ENCODE data around the gene POU3F1.
"Not testable (repeated sequence)": the region's sequence is repeated elsewhere in the genome, so short reads cannot be mapped to it uniquely, and the experiment has no call there.

The POU3F1 gene

DNA sequence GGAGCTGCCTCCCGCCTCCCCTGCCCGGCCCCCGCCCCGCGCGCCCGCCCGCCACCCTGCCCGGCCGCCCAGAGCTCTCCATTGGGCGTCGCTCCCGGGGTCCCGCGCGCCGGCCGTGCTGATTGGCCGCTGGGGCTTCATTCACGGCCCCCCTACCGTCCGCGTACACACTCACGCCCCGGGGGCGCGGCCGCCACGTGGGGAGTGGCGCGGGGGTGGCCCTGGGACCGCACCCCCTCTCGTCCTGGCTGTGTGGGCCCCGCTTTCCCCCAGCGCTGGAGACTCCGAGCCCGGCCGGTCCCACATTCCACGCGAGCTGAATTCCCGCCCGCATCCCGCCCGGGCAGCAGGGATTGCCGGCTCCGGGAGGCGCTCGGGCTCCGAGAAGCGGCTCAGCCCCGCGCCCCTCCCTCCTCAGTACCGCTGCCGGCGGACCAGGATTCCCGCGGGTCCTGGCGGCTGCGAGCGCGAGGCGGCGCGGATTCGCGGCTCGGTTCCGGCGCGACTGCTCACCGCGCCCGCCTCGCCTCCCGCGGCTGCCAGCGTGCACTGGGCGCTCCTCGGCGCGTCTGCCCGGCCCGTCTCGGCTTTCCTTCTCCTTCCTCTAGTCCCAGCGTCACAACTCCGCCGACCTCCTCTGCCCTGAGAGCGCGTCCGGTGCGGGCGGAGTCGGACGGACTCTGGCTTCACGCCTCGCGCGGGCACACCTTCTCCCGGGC is 450 bp upstream of the POU3F1 start:
- DNase-seq: peak; percentile 95

DNA sequence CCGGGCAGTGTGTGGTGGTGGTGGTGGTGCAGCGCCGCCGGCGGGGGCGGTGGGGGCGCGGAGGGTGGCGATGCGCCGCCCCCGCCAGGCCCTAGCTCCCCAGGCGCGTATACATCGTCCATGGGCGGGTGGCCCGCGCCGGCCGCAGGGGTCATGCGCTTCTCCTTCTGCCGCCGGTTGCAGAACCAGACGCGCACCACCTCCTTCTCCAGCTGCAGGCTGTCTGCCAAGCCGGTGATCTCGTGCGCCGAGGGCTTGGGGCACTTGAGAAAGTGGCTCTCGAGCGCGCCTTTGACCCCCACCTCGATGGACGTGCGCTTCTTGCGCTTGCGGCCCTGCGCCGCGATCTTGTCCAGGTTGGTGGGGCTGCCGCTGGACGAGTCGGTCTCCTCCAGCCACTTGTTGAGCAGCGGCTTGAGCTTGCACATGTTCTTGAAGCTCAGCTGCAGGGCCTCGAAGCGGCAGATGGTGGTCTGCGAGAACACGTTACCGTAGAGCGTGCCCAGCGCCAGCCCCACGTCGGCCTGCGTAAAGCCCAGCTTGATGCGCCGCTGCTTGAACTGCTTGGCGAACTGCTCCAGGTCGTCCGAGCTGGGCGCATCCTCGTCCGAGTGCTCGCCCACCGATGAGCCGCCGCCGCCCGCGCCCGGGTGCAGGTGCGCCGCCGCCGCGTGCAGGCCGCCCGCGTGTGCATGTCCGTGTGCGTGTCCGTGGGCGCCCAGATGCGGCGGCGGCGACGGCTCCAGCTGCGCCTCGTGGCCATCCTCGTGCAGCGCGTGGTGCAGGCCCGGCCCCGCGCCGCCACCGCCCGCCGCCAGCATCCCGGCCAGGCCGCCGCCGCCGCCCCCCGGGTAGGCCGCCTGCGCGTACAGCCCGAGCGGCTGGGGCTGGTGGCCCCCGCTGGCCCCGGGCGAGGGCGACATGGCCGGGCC is 926 bp downstream of the POU3F1 start:
- peak; percentile 81 for DNase-seq

DNA sequence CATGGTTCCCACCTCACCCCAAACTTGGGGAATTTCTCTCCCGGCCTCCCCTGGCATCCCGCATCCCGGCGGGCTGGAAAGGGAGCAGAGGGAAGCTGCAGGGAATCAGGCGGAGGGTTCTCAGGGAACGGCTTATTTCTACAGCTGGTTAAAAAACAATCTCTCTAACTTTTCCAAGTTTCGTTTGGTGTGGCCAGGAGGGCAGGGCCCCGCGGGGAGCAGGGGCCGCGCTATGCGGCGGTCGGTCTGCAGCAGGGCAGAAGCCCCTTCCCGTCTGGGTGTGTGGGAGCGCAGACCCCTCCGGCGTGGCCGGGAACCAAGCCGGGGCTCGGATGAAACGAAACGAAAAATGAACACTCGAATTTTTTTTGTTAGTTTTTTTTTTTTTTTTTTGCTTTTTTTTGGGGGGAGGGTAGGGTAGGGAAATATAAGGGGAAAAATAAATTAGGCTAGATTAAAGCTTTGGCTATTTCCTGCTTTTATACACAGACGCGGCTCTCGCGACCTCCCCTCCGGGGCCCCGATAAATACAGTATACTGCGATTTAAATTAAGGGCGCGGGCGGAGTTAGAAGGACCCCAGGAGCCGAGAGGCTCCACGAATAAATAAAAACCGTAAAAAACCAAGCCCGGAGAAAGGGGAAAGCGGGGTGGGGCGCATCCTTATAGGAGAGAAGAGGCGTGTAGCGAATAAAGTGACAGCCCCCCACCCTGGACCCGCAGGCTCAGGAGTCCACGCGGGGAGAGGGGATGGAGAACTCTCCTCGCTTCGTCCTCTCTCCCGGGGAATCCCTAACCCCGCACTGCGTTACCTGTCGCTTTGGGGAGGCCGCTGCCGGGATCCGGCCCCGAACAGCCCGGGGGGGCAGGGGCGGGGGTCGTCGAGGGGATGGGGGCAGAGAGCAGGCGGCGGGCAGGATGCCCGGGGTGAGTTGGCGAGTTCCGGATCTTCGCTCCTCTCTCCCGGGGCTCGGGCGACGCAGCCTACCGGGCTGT is 2.1 kb downstream of the POU3F1 start:
- DNase-seq: peak; percentile 43

DNA sequence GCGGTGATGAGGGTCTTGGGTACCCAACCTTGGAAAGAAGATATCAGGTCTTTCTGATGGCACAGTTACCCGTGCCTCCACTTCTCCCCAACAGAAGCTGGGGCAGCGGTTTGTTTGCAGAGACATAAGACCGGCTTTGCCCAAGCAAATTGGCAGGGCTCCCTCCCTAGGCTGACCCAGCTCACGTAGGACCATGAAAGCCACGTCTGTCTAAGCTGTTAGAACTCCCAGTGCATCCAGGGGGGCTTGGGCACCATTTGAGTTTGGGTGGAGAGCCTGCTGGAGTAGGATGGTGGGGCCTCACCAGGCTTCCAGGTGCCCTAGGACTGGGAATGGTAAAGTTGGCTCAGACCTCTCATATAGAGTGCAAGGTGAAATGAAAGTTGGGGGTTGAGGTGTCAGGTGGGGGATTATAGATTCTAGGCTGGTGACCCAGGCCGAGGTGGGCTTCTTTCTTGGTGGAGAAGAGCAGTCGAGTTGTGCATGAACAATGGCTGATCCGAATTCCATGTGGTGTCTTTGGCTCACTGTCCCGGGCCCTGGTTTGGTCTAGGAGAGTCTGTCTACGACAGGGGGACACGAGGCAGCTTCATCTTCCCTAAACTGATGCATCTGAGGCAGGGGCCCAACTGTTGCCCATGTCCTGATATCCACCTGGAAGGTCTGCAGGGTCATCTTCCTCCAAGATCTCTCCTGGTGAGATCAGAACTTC is 3.4 kb downstream of the POU3F1 start:
- DNase-seq: no peak

DNA sequence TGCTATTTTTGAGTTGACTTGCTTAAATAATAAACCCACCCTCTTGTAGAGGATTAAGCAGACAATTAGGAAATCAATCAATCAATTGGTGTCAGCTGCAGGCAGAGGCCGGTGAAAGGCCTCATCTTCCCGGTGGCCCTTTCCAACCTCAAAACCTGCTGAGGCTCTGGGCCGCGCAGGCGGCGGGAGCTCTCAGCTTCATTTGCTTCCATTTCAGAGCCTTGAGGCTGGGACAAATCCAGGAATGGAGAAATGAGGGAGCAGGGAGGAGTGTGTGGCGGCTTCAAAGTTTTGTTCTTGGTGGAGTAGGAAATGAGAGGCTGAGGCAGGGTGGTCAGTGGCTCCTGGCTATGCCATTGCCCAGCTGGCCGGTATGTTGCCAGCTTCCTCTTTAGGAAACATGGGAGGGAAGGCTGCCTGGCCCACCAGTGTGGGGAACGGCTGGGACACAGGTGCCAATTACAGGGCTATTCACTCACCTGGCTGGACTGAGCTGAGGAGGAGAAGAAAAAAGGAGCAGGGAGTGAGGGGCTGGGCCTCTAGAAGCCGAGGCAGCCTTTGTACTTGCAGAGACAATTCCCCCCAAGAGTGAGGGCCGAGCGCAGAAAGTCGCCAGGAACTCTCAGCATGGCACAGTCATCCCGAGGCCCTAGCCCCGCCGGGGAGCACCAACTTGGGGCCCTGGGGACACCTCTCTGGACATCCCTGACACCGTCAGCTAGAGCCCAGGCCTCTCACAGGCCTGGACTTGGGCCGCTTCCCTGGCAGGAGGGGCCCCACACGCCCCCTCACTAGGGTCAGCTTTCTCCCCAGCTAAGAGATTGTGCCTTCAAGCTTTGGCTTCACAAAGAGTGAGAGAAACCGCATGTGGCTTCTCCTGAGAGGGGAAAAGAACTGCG is 4.4 kb downstream of the POU3F1 start:
- DNase-seq: peak; percentile 66

DNA sequence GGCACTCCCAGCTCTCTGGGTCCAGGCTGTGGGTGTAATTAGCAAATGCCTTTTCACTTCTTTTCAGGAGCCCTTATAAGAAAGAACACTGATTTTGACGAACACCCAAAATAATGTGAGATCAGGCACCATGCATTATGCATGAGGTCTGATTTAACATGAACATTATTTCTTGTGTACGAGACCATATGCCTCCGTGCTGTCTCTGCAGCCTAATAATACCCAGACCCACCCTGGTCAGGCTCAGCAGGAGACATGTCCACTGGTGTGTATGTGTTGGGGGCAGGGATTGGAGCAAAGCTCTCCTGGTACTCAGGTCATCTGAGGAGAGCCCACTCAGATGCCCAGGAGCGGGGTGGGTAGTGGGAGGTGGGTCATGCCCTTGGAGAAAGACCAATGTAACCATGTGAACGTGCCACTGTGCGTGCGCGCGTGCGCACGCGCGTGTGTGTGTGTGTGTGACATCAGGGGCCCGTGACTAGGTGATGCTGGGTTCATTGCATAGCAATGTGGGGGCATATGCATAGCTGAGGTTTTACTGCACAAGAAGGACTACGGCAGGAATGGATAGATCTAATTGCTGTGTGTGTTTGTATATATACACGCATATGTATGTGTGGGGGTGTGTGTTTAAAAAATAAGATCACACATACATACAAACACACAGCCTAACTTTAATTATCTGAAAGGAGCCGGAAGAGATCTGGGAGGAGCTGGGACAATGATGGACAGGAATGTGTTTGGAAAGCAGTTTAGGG is 7.1 kb downstream of the POU3F1 start:
- no peak for DNase-seq

DNA sequence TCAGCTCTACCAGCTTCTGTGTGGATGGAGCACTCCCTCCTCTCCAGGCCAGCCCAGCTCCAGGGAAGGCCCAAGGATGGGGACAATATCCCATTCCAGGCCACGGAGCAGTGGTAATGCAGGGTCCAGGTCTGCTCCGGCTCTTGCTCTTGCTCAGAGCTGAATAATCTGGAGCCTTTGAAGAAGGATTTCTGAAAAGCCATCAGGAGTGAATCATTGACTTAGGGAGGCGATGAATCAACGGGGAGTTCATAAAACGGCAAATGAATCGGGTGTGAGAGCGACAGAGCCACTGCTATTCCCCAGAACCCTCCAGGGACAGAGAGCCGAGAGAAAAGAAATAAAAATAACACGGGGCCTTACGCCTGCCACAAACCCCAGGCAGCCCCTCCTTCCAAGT is 7.7 kb downstream of the POU3F1 start:
- no peak for DNase-seq

DNA sequence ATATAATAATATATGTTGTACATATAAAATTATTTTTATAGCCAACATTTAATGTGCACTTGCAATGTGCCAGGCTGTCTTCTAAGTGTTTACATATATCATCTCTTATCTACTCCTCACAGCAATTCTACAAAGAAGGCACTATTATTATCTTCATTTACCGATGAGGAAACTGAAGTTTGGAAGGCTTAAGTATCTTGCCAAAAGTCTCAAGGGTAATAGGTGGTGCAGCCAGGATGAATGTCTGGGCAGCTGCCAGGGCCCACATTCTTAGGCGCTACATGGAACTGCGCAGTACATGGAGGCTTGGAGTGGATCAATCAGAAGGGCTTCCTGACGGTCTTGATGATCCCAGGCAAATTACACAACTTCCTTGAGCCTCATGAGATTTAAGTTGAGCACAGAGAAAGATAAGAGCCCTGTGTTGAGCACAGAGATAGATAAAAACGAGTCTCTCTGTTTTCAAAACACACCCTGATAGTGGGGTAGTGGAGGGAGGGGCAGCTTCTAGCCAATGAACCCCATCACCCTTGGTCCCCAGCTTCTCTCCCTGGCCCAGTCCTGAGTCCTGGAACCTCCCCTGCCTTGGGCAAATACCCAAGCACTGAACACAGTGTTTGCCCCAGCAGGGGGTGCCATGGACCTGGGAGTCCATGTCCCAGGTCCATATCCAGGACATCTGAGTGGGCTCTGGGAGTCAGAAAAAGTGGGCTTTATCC is 9.2 kb downstream of the POU3F1 start:
- peak; percentile 73 for DNase-seq

DNA sequence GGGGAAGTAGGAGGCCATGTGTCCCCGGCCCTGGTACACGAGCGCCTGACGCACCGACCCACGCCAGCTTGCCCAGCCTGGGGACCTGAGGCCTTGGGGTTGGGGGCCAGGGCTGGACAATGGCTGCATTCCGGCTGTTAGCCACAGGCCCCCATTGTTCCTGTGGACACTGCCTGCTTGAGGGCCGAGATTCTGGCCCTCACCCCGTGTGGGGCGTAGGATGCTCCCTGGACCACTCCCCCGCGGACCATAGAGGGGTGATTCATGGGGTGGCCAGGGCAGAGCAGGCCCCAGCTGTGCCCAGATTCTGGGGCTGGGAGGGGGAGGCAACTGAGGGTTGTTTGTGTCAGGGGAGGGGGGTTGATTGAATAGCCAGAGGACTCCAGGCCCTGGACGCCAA is 11.7 kb downstream of the POU3F1 start:
- no peak for DNase-seq

DNA sequence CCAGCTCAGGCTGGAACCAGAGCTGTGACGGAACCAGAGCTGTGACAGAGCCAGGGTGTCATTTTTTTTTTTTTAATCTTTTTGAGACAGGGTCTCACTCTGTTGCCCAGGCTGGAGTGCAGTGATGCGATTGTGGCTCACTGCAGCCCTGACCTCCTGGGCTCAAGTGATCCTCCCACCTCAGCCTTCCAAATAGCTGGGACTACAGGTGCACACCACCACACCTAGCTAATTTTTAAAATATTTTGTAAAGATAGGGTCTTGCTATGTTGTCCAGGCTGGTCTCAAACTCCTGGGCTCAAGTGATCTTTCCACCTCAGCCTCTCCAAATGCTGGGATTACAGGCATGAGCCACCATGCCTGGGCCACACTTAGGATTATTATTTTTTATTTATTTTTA is 13.6 kb downstream of the POU3F1 start:
- DNase-seq: not testable (repeated sequence)

DNA sequence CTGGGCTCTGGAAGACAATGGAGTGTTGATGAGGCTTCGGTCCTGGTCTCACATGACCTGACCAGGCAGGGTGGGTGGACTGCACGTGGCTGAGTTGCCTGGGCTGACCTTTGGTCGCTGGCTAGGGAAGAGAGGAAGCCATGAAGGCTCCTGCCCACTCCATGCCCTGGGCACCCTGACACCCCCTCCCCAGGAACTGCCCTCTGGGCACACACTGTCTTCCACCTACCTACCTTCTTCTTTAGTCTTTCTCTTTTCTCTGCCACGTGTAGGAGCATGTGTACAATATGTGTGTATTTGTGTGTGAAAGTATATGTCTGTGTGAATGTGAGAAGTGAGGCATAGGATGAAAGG is 15.1 kb downstream of the POU3F1 start:
- no peak for DNase-seq

DNA sequence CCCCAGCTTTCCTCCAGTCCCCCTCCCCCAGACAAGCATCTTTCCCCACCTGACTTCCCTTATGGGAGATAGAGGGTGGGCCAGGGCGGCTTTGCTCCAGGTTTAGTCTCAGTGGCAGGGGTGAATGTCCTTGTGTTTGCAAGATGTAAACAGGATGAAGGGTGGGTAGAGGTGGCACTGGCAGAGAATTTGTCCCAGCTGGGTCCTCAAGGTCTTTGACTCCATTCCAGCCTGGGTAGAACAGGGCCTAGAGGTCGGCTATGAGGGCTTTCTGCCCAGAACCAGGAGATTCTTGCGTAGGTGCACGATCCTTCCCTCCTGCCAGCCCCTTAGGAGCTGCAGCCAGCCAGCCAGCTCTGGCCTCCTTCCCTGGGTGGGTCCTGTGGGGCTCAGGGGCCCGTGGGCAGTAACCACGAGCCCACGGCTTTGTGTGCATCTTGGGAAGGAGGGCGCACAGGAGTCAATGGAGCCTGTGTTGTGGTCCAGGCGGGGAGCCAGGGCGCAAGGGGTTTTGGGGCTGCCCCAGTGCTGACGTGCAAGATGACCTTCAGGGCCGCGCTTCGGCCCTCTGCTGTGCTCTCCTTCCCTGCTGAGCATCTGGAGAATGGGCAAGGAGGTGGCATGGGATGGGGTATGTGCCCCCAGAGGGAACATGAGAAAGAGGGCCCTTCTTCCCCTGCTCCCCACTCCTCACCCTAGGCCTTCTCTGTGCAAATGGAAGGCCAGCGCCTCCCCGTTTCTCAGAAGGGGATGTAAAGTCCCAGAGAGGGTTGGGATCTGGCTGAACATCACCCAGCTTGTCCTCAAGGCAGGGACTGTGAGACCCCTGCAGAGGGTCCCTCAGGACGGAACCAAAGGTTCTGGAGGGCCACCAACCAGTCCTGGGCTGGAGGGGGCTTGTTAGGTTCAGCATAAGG is 15.7 kb downstream of the POU3F1 start:
- DNase-seq: no peak

DNA sequence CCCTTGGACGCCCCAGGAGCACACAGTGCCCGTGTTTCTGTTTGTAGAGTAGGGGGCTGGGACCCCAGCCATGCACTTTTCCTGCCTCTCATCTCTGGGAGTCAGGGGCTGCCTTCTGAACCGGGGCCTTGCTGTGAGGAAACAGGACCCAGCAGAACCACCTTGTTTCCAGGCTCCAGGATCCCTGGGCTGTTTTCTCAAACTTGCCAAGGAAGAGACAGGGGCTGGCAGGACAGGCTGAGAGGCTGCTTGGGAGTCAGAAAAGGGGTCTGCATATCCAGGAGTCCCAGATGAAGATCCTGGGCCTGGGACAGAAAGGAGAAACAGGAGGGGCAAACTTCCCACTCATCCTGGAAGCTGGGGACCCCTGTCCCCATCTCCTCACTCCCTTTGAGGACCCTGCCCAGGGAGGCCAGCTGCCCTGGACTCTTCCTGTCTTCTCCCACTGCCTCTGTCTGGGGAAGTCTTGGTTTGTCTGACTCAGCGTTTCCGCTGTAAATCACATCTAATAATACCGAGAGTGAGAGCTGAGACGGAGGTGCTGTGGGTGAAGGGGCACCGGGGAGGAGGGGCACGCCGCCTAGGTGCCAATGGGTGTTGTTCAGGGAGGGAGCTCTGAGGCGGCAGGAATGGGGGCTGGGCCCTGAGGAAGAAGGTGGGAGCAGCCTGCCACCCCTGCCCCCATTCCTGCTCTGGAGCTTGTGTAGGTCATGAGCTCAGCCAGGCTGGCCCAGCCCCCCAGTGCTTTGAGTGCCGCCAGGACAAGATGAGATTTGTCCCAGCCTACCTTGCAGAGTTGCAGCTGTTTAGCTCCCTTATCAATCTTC is 16.7 kb downstream of the POU3F1 start:
- peak; percentile 91 for DNase-seq

DNA sequence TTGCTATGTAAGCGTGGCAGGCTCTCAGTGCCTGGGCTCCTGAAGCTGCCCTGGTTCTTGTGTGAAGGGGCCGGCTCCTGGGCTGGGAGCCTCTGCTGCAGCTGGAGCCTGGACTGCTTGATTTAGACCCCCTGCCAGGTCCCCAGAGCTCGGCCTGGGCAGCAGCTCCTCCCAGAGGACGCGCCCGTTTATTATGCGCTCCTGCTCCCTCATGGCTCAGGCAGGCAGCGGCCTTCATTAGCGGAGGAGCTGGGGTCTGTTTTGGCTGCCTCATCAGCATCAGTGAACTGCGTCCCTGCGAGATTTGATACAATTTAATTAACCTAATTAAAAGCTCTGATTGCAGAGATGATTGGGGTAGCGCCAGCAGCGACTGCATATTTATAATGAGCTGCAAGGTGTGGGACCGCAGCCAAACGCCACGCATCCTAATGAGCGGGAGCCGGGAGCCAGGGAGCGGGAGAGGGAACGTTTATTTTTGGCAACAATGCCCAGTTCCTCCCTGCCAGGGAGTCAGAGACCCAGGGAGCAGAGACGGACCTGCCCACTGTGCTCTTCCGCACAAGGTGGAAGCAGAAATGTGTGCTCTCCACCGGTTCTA is 17.4 kb downstream of the POU3F1 start:
- peak; percentile 80 for DNase-seq

DNA sequence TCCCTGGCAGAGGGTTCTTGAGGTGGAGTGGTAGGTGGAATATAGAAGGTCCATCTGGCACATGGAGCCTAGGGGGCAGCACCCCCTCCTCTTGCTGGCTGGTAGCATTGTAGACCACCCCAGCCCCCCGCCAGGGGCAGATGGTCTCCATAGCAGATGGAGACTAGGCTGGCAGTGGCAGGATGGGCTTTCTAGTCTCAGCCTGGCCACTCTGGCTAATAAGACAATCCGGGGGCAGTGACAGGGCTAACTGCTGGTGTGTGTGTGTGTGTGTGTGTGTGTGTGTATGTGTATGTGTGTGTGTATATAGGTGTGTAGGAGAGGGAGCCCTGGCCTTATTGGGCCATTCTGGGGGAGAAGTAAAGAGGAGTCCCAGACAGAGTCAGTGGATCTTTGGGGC is 17.9 kb downstream of the POU3F1 start:
- peak; percentile 88 for DNase-seq

DNA sequence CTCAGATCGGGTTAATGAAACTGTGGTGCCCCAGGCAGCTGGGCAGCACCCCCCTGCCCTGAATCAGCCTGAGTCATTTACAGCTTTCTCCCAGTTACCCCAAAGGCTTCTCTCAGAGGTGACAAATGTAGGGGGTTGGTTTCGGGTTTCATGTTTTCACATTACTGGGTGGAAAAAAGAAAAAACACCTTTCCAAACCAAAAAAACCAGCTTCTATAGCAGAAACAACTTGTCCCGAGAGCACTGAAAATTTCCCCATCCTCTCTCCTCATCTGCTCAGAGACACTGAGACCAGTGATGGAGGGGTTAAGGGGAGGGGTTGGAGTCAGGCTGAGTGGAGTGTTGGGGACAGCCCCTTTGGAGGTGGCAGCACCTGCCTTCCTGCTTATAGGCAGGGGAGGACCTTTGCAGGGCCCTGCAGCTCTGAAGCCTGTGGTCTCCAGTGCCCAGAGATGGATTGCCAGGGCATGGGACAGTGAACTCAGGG is 18.4 kb downstream of the POU3F1 start:
- DNase-seq: peak; percentile 71
